HK-2 (cell line): Measurements from ENCODE around the gene ADARB1.

Experiments
- DNase-seq: peaks from one replicate; pipeline ENCODE4 v3.0.0-alpha.2; 2018; ENCODE audit not compliant: unreplicated experiment

ADARB1 gene

DNA sequence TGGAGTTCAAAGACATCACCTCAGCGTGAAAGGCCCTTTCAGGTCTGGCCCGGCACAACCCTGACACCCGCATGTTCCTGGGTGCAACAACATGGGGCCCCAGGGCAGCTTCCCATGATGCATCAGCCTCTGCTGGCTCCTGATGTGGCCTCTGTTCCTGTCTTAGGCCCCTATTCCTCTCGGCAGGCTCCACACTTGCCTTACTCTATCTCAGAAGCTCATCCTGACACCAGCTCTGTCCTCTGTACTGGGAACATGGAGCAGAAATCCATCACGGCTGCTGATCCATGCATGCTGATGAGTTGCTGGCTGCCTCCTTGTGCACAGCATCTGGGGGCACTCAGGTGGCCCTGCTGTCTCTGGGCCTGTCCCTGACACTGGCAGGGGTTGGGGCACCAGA is 74.6 kb downstream of the ADARB1 start:
- no peak for DNase-seq

DNA sequence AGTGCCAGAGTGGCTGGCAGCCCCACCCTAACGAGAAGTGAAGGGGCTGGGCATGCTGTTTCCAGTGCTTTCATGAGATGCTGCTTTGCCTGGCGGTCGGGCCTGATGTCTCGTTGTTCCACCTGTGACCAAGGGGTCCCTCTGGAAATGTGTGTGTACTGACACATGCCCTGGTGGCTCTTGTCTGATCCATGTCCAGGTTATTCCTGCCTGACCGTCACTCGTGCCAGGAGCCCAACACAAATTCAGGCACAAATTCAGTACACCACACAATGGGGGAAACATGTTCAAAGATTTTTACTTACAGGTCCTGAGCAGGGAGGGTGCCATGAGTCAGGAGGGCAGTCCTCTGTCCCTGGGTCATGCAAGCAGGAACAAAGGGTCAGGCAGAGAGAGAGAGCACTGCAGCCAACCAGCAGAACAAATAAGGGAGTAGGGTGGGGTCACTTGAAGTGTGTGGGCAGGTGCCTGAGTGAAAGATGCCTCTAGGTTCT is 76.3 kb downstream of the ADARB1 start:
- no peak for DNase-seq

DNA sequence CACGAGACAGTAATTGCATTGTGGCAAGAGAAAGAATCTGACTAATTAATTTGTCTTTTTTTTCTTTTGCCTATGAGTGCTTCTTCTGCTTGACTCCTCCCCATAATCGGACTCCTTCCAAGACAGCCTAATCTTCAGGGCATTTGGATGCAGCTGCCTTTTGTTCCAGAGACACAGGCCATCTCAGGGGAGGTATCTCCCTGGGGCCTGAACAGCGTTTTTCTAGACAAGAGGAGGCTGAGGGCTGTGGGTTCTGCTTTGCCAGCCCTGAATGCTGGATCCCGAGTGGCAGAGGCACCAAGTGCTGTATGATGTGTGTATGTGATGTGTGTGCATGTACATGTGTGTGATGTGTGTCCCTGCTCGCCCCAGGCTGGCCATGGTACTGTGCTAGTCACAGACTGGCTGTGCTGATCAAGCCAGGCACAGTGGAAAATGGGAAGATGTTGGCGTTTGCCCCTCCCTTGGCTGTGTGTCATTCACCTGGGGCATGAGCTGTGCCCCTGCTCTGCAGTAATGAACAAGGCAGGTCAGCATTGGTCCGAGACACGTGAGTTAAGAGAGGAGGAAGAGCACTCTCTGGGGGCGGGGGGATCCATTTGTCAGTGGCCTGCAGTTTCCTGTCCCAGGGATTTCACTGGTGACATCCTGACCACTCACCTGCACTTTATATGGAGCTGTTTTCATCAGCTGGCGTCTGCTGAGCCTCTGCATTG is 77.2 kb downstream of the ADARB1 start:
- DNase-seq, result no peak

DNA sequence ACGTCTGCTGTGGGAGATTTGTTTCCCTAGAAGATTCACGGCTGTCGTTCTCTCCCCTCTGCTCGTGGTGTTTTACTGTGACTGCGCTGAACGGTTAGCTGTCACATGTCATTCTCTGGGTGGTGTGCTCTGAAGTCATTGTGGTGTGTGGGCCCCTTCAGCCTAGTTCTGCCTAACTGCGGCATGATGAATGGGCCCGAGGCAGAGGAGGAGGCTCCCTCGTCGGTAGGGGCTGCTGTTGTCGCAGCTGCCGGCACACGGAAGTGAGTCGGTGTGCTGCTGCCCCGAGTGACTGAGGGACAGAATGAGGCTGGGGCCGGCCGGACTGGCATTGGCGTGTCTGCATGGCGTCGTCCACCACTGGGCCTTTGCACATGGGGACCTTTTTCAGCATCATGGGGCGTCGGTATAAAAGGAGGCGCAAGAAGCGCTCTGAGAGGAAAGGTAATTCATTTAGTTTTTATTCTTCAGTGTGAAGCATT is 77.9 kb downstream of the ADARB1 start:
- no peak for DNase-seq

DNA sequence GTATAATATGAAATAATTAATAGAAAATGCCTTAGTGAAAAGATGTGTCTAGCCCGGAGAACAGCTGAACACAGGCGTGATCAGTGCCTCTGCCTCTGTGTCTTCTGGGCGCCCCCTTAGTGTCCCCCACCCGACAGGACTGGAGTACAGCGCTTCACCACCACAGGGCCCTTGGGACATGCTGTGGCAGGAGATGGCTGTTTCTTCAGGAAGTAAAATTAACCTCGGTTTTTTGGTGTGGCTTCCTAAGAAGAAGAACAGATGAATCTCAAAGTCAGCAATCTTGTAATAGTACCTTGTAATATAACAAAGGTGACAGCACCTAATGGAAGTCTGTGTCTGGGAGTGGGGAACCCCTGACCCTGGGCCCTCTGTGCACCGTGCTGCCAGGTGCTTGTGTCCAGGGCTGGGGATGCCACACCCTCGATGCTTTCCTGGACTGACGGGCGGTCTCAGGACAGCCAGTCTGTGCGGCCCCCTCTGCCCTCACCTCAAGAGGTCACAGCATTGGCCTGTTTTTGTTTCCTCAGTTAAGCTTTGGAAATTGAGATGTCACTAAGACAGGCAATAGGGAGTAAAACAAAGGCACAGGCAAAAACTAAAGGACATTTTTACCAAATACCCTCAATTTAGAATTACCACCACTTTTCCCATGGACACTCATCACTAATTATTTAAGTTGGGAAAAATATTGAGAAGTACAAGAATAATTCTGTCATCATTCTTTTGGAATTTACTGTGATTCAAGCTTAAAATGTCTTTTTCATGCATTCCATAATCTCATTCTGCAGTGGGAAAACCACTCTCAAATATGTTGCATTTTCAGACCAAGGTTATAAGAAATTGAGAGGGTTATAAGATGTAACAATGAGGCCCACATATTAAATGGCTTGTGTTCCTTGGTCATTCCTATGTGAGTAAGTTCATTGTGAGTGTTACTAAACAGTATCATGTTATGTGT is 79.3 kb downstream of the ADARB1 start:
- no peak for DNase-seq

DNA sequence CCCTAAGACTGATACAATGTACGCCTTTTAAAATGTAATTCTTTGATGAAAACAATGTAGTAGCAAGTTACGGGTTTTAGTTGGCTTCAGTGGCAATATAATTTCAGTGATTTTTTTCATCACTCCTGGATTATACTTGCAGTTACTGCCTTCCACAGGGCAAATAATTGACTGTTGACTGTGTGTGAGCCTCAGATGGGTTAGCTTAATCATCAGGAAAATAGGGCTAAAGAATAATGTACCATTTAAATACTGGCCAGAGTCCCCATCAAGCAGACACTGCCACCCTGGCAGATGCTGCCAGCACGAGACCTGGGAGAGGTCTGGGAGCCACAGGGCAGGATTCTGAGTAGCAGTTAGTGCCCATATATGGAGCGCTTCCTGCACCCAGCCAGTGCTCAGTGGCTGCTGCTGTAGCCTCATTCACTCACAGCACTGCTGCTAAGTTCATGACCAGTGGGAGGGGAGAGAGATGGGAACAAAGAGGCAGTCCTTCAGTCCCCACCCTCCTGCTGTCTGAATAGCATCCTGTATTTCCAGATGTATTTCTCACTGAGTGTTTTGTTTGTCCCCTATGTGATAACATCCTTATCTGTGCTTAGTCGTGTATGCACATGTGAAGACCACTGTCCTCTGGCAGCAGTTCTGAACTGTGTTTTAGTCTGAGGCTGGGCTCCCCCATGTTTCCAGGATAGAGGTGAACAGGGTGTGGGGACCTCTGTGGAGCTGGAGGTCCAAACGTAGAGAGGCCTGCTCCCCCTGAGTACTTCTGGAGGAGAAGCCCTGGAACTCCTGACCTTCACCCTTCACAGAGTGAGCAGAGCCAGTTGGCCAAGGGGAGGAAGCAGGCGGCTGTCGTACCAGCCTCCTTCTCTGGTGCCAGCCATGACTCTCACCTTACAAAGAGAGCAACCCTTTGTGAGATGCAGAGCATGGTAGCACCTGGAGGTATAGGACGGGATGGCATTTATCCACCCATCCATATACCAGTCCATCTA is 80.4 kb downstream of the ADARB1 start:
- DNase-seq, result peak; percentile 18

DNA sequence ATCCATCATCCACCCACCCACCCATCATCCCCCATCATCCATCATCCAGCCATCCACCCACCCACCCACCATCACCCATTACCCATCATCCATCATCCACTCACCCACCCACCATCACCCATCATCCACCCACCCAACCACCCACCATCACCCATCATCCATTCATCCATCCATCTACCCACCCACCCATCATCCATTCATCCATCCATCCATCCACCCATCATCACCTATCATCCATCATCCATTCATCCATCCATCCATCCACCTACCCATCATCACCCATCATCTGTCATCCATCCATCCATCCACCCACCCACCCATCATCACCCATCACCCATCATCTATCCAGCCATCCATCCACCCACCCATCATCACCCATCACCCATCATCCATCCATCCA is 81.5 kb downstream of the ADARB1 start:
- DNase-seq, result no peak

DNA sequence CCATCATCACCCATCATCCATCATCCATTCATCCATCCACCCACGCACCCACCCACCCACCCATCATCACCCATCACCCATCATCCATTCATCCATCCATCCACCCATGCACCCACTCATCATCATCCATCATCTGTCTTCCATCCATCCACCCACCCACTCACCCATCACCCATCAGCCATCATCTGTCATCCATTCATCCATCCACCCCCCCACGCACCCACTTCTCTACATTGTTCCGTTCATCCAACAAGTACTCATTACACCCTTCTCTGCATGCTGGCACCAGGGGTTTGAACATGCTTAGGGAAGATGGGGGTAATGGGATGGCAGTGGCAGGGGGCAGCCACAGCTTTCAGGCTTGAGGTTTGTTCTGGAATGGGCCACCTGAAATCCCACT is 82.1 kb downstream of the ADARB1 start:
- DNase-seq, result no peak

DNA sequence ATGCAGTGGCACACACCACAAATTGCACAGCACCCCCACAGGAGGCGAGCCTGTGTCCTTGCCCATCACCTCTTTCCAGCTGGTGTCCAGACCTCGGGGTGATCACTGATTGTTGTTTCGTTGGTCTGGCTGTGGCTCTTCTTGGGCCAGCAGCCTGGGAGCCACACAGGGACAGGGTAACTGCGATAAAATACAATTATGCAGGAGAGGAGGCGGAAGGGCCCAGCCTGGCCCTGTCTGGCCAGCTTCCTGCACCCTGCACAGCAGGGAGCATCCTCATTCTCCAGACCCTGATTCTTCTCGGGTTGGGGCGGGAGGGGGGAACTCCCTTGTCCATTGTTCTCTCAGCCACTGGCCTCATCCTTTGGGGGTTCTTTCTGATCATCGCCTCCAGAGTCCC is 83.6 kb downstream of the ADARB1 start:
- no peak for DNase-seq

DNA sequence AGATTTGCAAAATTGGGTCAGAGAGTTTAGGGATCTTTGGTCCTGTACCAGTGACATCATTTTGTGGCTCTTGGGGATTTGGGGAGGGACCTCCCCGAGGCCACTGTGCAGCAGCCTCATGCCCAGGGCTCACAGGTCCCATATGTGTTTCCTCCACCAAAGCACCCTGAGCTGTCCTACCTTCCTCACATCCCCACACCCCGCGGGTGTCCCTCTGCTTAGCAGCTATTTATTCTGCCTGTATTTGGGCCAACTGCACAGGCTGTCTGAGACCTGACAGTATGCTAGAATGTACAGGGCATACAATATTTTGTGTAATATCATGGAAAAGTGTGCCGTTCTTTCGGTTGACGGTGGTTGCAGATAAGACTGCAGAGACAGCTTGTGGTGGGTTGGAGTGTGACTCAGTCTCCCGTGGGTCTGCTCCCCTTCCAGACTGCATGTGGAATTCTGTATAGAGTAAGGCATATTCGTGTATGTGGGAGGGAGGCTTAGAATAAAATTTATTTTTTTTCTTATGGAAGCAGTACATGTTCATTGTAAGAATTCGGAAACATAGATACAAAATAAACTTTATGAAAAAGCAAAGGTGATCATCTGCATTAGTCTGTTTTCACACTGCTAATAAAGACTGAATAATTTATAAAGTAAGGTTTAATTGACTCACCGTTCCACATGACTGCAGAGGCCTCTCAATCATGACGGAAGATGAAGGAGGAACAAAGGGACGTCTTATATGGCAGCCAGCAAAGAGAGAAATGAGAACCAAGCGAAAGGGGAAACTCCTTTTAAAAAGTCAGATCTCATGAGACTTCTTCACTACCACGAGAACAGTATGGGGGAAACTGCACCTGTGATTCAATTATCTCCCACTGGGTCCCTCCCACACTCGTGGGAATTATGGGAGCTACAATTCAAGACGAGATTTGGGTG is 84.4 kb downstream of the ADARB1 start:
- no peak for DNase-seq

DNA sequence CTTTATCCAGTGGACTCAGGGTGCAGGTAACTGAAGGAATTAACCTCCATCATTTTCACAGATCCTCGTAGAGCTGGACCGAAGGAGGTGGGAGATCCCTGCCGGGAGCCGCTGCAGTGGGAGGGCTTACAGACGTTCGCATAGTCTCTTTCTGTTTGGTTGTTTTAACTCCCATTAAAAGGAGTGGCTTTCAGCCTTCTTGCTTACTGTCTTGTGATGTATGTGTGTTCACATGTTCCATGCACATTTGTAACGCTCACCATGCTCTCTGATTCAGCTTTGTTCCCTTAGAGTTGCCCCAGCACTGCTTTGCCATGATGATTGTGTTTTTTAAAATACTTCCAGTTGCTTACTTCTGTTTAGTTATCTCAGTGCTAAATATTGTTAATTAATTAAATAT is 85.8 kb downstream of the ADARB1 start:
- no peak for DNase-seq

DNA sequence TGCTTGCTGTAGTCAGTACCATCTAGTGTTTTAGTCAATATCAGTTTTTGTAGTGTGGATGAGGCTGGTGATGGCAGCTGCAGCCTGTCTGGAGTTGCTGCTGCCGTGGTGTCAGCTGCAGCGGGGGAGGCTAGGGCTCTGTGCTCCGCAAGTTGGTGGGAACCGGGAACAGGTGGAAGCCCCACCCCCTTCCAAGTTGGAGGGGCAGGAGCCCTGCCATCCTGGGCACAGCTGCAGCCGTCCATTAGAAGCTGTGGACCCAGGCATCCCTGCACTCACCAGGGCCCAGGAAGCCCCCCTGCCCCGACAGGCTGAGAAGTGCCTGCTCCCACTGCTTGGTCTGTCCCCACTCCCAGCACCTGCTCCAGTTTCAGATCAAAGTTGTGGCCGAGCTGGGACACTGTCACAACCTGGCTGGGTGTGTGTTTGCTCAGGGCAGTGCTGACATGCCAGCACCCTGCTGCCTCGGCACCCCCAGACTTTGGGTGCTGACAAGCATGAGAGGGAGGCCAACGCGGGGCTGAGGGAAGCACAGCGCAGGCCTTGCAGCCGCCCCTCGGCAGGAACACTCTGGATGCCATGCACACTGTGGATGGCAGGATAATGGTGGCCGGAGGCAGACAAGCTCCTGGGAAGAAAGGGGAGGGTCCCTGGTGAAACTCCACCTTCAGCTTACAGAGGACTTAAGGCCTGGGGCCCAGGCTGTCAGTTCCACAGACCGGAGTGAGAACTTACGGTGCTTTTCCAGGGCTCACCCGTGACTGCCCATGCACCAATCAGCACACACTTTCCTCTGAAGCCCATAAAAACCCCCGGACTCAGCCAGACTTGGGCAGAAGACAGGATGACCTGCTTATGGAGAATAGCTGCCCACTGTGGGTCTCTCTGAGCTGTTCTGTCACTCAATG is 86.9 kb downstream of the ADARB1 start:
- no peak for DNase-seq

DNA sequence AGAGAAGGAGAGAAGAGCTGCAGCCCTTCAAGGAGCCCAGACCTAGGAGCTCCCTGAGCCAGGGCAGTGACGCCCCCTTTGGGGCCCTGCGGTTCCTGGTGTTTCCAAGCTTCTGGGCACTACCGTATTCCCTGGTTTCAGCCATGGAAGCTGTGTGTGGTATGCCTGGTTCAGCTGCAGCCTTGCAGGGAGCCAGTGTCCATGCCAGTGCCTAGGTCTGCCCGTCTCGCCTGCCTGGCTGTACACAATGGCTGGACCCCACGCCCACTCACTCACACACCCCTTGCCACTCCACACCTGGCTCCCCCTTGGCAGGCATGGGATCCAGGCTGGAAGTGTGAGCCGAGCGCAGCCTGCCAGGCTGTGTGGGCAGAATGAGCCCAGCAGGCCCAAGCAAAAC is 87.7 kb downstream of the ADARB1 start:
- no peak for DNase-seq

DNA sequence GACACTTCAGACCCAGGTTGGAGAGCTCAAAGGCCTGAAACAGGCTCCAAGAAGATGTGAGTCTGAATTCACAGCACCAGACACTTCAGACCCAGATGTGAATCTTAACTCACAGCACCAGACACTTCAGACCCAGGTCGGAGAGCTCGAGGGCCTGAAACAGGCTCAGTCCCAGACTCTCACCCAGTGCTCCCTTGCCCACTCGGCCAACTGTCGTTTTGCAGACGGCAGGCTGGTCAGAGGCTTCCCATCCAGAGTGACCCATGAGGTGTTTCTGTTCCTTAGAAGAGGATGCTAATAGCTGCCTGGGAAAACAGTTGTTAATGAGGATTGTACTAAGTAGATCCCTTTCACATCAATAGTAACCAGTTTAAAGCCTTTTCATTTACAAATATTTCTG is 88.4 kb downstream of the ADARB1 start:
- no peak for DNase-seq

DNA sequence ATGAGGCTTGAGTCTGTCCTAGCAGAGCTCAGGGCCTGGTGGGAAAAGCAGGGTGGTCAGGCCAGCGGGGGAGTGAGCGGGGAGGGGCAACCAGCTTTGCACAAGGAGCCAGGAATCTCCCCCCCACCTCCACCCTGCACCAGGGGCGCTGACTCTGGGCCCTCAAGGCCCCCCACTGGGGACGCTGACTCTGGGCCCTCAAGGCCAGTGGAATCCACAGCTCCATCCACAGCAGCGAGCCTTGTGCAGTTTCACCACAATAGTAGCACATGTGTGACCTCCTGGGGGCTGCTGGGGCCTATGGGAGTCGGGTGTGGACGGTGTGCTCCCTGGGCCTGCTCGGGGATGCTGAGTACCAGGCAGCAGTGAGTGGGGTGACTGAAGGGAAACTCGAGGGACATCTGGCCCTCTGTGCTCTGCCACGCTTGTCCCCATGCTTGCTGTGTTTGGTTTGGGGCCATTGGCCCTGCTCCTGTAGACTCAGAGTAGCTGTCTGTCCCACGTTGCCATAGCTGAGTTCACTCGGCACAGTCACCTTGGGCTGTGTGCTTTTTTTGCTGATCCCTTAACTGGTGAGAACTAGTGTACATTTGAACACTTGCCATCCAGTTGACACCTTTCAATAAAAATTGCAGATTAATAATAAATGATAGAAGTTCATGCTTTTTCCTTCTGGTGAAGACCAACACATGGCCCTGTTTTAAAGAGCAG is 89.2 kb downstream of the ADARB1 start:
- DNase-seq, result no peak

DNA sequence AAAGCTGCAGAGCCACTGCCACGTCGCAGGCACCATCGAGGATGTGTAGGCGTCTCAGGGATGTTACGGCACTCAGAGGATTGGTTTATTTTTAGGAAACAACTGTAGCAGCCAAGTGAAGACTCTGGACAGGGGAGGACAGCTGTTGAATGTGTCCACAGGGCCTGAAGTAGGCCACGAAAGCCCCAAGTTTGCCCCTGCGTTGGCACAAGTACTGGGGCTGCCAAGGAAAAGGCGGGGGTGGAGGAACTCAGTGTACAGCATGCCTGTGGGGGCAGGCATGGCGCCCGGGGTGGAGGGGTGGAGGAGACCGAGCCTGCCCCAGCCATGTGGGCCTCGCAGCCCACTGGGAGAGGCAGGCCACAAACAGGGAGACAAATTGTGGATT is 89.7 kb downstream of the ADARB1 start:
- DNase-seq, result no peak

DNA sequence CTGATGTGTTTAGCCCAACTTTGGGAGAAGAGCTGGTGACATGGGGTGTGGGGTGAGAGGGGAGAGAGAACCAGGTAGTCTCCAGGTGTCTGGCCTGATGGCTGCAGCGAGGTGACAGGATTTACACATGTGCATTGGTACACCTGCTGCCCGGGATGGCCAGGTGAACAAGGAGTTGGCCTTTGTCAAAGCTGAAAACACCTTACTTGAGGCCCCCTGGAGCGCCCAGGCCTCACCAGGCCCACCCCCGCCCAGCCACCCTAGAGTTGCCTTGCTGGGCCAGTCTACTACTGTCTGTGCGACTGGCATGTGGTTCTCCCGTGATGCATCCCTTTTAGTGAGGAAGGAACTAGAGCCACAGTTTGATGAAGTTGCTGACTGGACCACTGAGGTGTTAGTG is 90.5 kb downstream of the ADARB1 start:
- DNase-seq, result no peak

DNA sequence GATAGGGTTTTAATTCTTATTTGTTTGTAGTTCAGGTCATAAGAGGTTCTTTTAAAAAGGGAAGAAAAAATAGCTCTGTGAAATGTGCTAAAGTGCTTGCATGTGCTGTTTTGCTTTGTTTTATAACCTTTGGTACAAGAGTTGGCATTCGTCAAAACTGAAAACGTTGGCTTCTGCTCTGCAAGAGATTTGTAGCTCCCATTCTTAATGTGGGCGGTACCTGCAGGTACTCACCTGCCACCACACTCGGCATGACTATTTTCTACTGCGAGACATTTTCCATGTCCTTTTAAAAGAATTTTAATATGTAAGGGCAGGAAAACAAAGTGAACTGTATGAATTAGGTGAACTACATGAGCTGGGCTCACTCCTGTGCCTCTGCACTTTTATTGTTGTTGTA is 92.6 kb downstream of the ADARB1 start:
- DNase-seq, result no peak

DNA sequence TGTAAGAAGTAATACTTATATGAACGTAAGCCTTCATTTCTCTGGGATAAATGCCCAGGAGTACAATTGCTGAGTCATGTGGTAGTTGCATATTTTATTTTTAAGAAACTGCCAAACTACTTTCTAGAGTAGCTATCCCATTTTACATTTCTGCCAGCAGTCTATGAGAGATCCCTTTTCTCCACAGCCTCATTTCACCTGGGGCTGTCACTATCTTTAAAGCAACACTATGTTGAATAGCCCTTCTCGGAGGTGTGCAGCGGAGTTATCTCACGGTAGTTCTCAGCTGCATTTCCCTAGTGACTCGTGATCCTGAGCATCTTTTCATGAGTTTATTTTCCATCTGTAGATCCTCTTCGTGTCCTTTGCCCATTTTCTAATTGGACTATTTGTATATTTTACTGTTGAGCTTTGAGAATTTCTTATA is 93.4 kb downstream of the ADARB1 start:
- DNase-seq, result no peak
